Keratinocyte (primary cell): Measurements from ENCODE around the gene ARID1B. TPM values are rescaled to one million over a fixed set of nuclear protein-coding genes. Genes with fewer than 3 reads are reported as not detected.

Source experiments
- DNase-seq: peaks from one replicate; pipeline ENCODE4 v3.0.0-alpha.2; 2011; ENCODE audit warnings: low read depth, missing footprints, low spot score
- FAIRE-seq: peaks from 2 replicates; lab custom pipeline; 2011; peaks lifted over from hg19 to GRCh38; lab: Jason Lieb, UNC
- H2AFZ ChIP-seq: 2 replicates; pipeline ENCODE4 v1.6.0; 2012; ENCODE audit warnings: low read length, control low read depth, inconsistent platforms; ENCODE audit not compliant: control insufficient read depth
- H3K27ac ChIP-seq: 2 replicates; pipeline ENCODE4 v1.5.1; 2011; ENCODE audit warnings: low read length; ENCODE audit not compliant: control insufficient read depth, insufficient read depth
- H3K27me3 ChIP-seq: 3 replicates; pipeline ENCODE4 v1.6.0; 2011; ENCODE audit warnings: low read length; ENCODE audit not compliant: control insufficient read depth, insufficient read depth; ENCODE audit errors: extremely low read depth
- H3K36me3 ChIP-seq, 2 experiments: 2 replicates in 1 of 2; 3 replicates in 1 of 2; pipeline ENCODE4 v1.5.1; 2011; ENCODE audit warnings: low read length in 2 of 2, mild to moderate bottlenecking in 1 of 2; ENCODE audit not compliant: control insufficient read depth in 2 of 2, insufficient read depth in 2 of 2; ENCODE audit errors: extremely low read depth in 1 of 2
- H3K4me1 ChIP-seq: 3 replicates; pipeline ENCODE4 v1.5.1; 2011; ENCODE audit warnings: low read length; ENCODE audit not compliant: control insufficient read depth, insufficient read depth; ENCODE audit errors: extremely low read depth
- H3K4me2 ChIP-seq: 3 replicates; pipeline ENCODE4 v1.6.0; 2011; ENCODE audit warnings: low read depth, low read length; ENCODE audit not compliant: control insufficient read depth, insufficient read depth; ENCODE audit errors: extremely low read depth
- H3K4me3 ChIP-seq, 3 experiments: fragments of 200-600 bp in 1 of 3; sonication (generic) in 1 of 3; 2 replicates in 2 of 3; 3 replicates in 1 of 3; pipeline ENCODE4 v1.5.1; 2011 to 2016; ENCODE audit warnings: low read length in 3 of 3, mild to moderate bottlenecking in 3 of 3, control low read depth in 2 of 3, inconsistent platforms in 1 of 3, low read depth in 1 of 3, mixed read lengths in 1 of 3, mixed run types in 1 of 3, moderate library complexity in 1 of 3; ENCODE audit not compliant: control insufficient read depth in 2 of 3, insufficient read depth in 2 of 3; ENCODE audit errors: extremely low read depth in 1 of 3
- H3K79me2 ChIP-seq: 2 replicates; pipeline ENCODE4 v1.6.0; 2012; ENCODE audit warnings: low read length; ENCODE audit not compliant: control insufficient read depth, insufficient read depth
- H3K9ac ChIP-seq: 3 replicates; pipeline ENCODE4 v1.6.0; 2011; ENCODE audit warnings: low read length; ENCODE audit not compliant: control insufficient read depth, insufficient read depth; ENCODE audit errors: extremely low read depth
- H3K9me1 ChIP-seq: 3 replicates; pipeline ENCODE4 v1.6.0; 2011; ENCODE audit warnings: low read length; ENCODE audit not compliant: control insufficient read depth, insufficient read depth; ENCODE audit errors: extremely low read depth
- H3K9me3 ChIP-seq: 2 replicates; pipeline ENCODE4 v1.5.1; 2012; ENCODE audit warnings: low read depth, low read length; ENCODE audit not compliant: control insufficient read depth
- H4K20me1 ChIP-seq: 3 replicates; pipeline ENCODE4 v1.6.0; 2011; ENCODE audit warnings: low read length; ENCODE audit not compliant: control insufficient read depth, insufficient read depth; ENCODE audit errors: extremely low read depth
- EZH2 ChIP-seq: IDR thresholded peaks from one replicate; pipeline ENCODE4 v1.6.1; 2012; ENCODE audit warnings: inconsistent platforms, mild to moderate bottlenecking, low read length, moderate library complexity
- dilution Hi-C: fragments of 300-500 bp; cut with MboI; formaldehyde crosslinking; loops from one replicate; pipeline ENCODE4 v1.7.0; 2020; ENCODE audit warnings: low sequenced_read_pairs; ENCODE audit not compliant: extremely low pct_ligation_motif_present
- polyA plus RNA-seq, 5 experiments: library from polyadenylated mRNA; depleted of rRNA in 3 of 5; stranded (reverse) in 3 of 5; stranded (forward) in 1 of 5; unstranded in 1 of 5; fragments of >200 nt; gene quantifications; 1 replicate in 1 of 5; 2 replicates in 3 of 5; 3 replicates in 1 of 5; pipeline versions ENCODE4 v1.2.1 to v1.2.3, GENCODE V29; 2011 to 2012; ENCODE audit warnings: missing spikeins in 2 of 5, low read depth in 1 of 5, low replicate concordance in 1 of 5
- TF ChIP-seq, protein P1 (sequence below), 3 experiments: IDR thresholded peaks in 1 of 3; conservative IDR thresholded peaks in 1 of 3; optimal IDR thresholded peaks in 1 of 3; 2 replicates in 2 of 3; 3 replicates in 1 of 3; pipeline versions ENCODE3 to v1.5.1; 2011; ENCODE audit warnings: low read length in 3 of 3, mild to moderate bottlenecking in 3 of 3, moderate library complexity in 2 of 3, control low read depth in 1 of 3, inconsistent platforms in 1 of 3; ENCODE audit not compliant: insufficient read depth in 2 of 3; ENCODE audit errors: extremely low read depth in 1 of 3

ARID1B gene
- polyA plus RNA-seq, 1 donor (not counting 4 experiments of a cell fraction or from before 2014, with no cell fraction given) = 14.9 TPM

- dilution Hi-C loops = no loop called here
- Histone ChIP-seq H3K9me3 (no peaks in the 10 kb centered on the region), H3K27me3 (no peaks in the 10 kb centered on the region), H3K4me1 (peaks cover 17% of the 10 kb centered on the region), H3K36me3 (no peaks in the 10 kb centered on the region), H3K9ac (no peak overlapping the region), H3K79me2 (no peaks in the 10 kb centered on the region), H3K4me3 (no peak overlapping the region), H2AFZ (no peak overlapping the region), H3K27ac (no peak overlapping the region), H3K9me1 (no peaks in the 10 kb centered on the region), H3K4me2 (no peak overlapping the region), H4K20me1 (no peaks in the 10 kb centered on the region)
- DNase-seq (no peak), FAIRE-seq (no peak)
- TF ChIP-seq, protein P1, sequence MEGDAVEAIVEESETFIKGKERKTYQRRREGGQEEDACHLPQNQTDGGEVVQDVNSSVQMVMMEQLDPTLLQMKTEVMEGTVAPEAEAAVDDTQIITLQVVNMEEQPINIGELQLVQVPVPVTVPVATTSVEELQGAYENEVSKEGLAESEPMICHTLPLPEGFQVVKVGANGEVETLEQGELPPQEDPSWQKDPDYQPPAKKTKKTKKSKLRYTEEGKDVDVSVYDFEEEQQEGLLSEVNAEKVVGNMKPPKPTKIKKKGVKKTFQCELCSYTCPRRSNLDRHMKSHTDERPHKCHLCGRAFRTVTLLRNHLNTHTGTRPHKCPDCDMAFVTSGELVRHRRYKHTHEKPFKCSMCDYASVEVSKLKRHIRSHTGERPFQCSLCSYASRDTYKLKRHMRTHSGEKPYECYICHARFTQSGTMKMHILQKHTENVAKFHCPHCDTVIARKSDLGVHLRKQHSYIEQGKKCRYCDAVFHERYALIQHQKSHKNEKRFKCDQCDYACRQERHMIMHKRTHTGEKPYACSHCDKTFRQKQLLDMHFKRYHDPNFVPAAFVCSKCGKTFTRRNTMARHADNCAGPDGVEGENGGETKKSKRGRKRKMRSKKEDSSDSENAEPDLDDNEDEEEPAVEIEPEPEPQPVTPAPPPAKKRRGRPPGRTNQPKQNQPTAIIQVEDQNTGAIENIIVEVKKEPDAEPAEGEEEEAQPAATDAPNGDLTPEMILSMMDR (optimal IDR thresholded peaks at IDR 0.05 in 1 of 3, IDR thresholded peaks at IDR 0.05 in 1 of 3, conservative IDR thresholded peaks at IDR 0.05 in 1 of 3; ENCODE audit: extremely low read depth in 1 of 3, insufficient read depth in 2 of 3, low read length in 3 of 3) = no peak
- no peak for TF ChIP-seq EZH2
Measured at GRCh38 chr6:157215717-157216116, 438.5 kb downstream of the ARID1B start.

DNA sequence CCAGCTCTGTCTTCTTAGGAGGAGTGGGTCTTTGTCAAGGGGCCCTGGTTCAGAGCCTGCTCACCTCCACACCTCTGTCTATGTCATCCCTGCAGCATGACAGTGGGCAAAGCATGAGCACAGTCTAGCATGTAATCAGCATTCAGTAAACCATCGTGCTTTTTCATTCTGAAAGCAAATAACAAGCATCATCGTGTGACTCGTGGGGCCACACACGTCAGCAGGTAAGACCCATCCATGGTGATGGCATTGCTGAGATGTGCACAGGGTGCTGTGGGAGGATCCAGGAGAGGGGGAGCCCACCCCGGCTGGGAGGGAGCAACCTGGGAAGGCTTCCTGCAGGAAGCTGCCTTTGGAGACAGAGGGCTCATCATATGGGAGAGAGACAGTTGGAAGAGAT, 439.4 kb downstream of the ARID1B start:
- Histone ChIP-seq H3K4me2 (no peak overlapping the region), H3K79me2 (no peaks in the 10 kb centered on the region), H2AFZ (no peak overlapping the region), H4K20me1 (no peaks in the 10 kb centered on the region), H3K9me3 (no peaks in the 10 kb centered on the region), H3K27me3 (no peaks in the 10 kb centered on the region), H3K4me1 (peaks cover 20% of the 10 kb centered on the region), H3K9me1 (no peaks in the 10 kb centered on the region), H3K36me3 (no peaks in the 10 kb centered on the region), H3K4me3 (no peak overlapping the region), H3K27ac (no peak overlapping the region), H3K9ac (no peak overlapping the region)
- no peak for TF ChIP-seq EZH2
- dilution Hi-C loops = no loop called here
- FAIRE-seq (no peak), DNase-seq (no peak)

DNA sequence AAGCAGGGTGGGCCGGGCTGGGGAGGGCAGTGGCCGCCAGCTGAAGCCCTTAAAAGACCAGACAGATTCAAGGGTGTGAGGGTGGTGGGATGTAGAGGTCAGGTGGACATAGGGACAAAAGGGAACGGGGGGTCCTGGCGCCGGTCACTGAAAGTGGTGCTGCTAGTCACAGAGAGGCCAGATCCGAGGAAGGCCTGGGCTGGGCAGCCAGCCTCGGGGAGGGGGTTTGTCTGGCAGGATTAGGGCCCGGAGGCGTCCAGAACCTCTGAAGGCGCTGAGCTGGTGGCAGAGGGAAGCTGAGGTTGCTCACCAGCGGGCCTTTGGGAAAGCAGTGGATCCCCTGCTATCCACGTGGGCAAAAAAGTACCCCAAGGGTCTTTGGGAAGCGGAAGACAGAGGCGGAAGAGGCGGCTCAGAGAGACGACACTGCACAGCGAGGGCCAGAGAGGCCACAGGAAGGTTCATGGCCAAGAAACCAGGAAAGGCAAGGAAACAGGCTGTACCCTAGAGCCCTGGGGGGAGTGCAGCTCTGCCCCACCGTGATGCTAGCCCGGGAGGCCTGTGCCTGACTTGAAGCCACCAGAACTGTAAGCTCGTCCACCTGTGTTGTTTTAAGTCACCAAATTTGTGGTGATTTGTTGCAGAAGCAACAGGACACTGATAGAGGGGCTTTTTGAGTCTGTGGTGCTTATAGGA, 440.2 kb downstream of the ARID1B start:
- Histone ChIP-seq H3K4me2 (no peak overlapping the region), H3K4me1 (peaks cover 20% of the 10 kb centered on the region), H4K20me1 (no peaks in the 10 kb centered on the region), H3K27ac (no peak overlapping the region), H3K9me3 (no peaks in the 10 kb centered on the region), H3K79me2 (no peaks in the 10 kb centered on the region), H3K4me3 (no peak overlapping the region), H3K9me1 (no peaks in the 10 kb centered on the region), H3K9ac (no peak overlapping the region), H3K36me3 (no peaks in the 10 kb centered on the region), H3K27me3 (no peaks in the 10 kb centered on the region), H2AFZ (no peak overlapping the region)
- TF ChIP-seq EZH2 = no peak
- no peak for DNase-seq
- dilution Hi-C loops = no loop called here
- no peak for FAIRE-seq
